ENCODE data around the gene ASIC5. TPM values are rescaled to one million over a fixed set of nuclear protein-coding genes. Genes with fewer than 3 reads are reported as not detected.

The ASIC5 gene, protein sequence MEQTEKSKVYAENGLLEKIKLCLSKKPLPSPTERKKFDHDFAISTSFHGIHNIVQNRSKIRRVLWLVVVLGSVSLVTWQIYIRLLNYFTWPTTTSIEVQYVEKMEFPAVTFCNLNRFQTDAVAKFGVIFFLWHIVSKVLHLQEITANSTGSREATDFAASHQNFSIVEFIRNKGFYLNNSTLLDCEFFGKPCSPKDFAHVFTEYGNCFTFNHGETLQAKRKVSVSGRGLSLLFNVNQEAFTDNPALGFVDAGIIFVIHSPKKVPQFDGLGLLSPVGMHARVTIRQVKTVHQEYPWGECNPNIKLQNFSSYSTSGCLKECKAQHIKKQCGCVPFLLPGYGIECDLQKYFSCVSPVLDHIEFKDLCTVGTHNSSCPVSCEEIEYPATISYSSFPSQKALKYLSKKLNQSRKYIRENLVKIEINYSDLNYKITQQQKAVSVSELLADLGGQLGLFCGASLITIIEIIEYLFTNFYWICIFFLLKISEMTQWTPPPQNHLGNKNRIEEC
- not detected in 2 replicates for total RNA-seq

DNA sequence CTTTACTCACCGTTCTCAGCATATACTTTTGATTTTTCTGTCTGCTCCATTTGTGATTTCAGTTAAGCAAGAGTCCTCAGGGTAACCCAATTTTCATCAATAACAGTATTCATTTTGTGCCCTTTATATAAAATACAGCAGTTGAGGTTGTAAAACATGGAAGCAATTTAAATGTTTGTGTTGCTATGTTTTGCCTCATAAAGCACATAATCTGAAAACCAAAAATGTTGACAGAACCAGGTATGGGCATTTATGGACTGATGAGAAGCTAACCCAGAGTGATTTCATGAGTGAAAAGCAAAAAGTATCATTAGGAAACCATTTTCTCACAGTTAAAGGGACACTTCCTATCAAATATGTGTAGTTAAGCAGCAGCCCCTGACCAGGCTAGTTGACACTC lies at the start of gene ASIC5:
TSS of gene ASIC5 (minus strand) at position 101 of the 400 bp plus-strand sequence. CDS start at position 50, 51 bp downstream.

DNA sequence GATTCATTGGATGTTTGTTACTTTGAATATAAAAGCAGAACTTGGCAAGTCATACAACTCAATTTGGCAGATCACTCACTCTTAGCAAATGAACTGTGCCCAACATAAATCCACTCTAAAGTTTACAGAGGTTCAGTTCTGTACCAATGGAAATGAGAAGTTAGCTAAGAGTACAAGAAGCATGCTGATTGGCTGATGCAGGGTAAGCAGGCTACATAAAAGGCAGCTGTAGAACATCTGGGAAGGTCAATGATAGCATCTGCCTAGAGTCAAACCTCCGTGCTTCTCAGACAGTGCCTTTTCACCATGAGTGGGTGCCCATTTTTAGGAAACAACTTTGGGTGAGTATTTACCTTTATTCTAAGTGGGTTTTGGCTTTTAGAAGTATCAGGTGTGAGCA lies 37.4 kb upstream of the ASIC5 start, which contains the start of gene TDO2:
TSS of gene TDO2 (plus strand) at position 244 of the 400 bp plus-strand sequence. CDS start at position 307, 63 bp downstream.

Other genes with a start within 250 kb of the ASIC5 start
- under 0.01 and 0.37 TPM in 2 replicates for gene GUCY1A1, start 199.4 kb downstream of the ASIC5 start, total RNA-seq
- gene GUCY1B1, start 107.3 kb downstream of the ASIC5 start, total RNA-seq = 1.8 and 4.8 TPM in 2 replicates
- under 0.01 TPM in 1 of 2 replicates, not detected in the other for gene TDO2, start 37.4 kb upstream of the ASIC5 start, total RNA-seq
- 3.7 and 8.5 TPM in 2 replicates for gene CTSO, start 87.6 kb upstream of the ASIC5 start, total RNA-seq